Kidney (tissue), 14 donors: ENCODE data around the gene RIOX2. TPM values are rescaled to one million over a fixed set of nuclear protein-coding genes. Genes with fewer than 3 reads are reported as not detected.

Experiments
- DNase-seq, 5 donors: peaks; one replicate each; pipeline ENCODE4 v3.0.0-alpha.2; 2013 to 2020
- FAIRE-seq: peaks from 2 replicates; lab custom pipeline; 2012; peaks lifted over from hg19 to GRCh38; lab: Jason Lieb, UNC
- H3K27ac ChIP-seq, 2 donors: one replicate each; pipeline ENCODE4 v1.7.0; 2013; ENCODE audit warnings: low read depth in 2 of 2, low read length in 2 of 2, inconsistent platforms in 1 of 2
- H3K27me3 ChIP-seq: one replicate; pipeline ENCODE4 v1.7.1; 2013; ENCODE audit warnings: low read length, inconsistent platforms; ENCODE audit not compliant: control insufficient read depth, insufficient read depth
- H3K36me3 ChIP-seq, 3 donors: one replicate each; pipeline versions ENCODE4 v1.7.0 to v1.7.1; 2013; ENCODE audit warnings: low read length in 3 of 3, control low read depth in 1 of 3, inconsistent platforms in 1 of 3; ENCODE audit not compliant: insufficient read depth in 3 of 3, control insufficient read depth in 2 of 3
- H3K4me1 ChIP-seq, 3 donors: one replicate each; pipeline versions ENCODE4 v1.7.0 to v1.7.1; 2013; ENCODE audit warnings: low read length in 3 of 3, inconsistent platforms in 1 of 3, low read depth in 1 of 3; ENCODE audit not compliant: control insufficient read depth in 2 of 3, insufficient read depth in 2 of 3
- H3K4me3 ChIP-seq, 3 donors: one replicate each; pipeline versions ENCODE4 v1.7.0 to v1.8.1; 2013; ENCODE audit warnings: low read length in 3 of 3, control low read depth in 1 of 3, inconsistent platforms in 1 of 3
- H3K9ac ChIP-seq, 3 donors: one replicate each; pipeline versions ENCODE4 v1.7.0 to v1.7.1; 2013; ENCODE audit warnings: low read length in 3 of 3, control low read depth in 1 of 3, inconsistent platforms in 1 of 3
- H3K9me3 ChIP-seq, 3 donors: one replicate each; pipeline versions ENCODE4 v1.7.0 to v1.7.1; 2013; ENCODE audit warnings: low read length in 3 of 3, control low read depth in 1 of 3, inconsistent platforms in 1 of 3; ENCODE audit not compliant: control insufficient read depth in 2 of 3, insufficient read depth in 1 of 3
- CTCF ChIP-seq: IDR thresholded peaks from 3 replicates; pipeline ENCODE4 v1.5.1; 2012; ENCODE audit warnings: mild to moderate bottlenecking, moderate library complexity, borderline replicate concordance; ENCODE audit not compliant: insufficient read depth; ENCODE audit errors: extremely low read depth
- intact Hi-C: fragments of 100-400 bp; cut with DNase I; formaldehyde crosslinking; loops from one replicate; pipeline ENCODE4 v1.11.1; 2022
- polyA plus RNA-seq: library from polyadenylated mRNA; stranded (reverse); fragments of 350-450 nt; fragmentation: Illumina TruSeq; extraction: RNeasy Lipid Tissue Mini Kit (QIAGEN cat#74804); gene quantifications from one replicate; pipeline ENCODE4 v1.2.3, GENCODE V29; 2014; ENCODE audit warnings: low read depth, low replicate concordance; ENCODE audit not compliant: insufficient read depth
- total RNA-seq: library from RNA; stranded (reverse); fragmentation: NEBNext Ultra II Directional; extraction: Animal tissue kit (Norgen Biotek cat#: 25700); gene quantifications from one replicate; pipeline ENCODE4 v1.2.1, GENCODE V29; 2021
- donor health status: control.
- donor health status: control.
- donor health status: control.
- donor health status: control.
- donor health status: control.
- donor health status: DM: yes; HTN: yes; CAD: no.
- donor health status: Normal renal cell carcinoma (clear cell type).

The RIOX2 gene
- total and polyA plus RNA-seq, 2 donors from 2014 or later: 19.8 to 26.7 TPM

- Histone ChIP-seq H3K9me3 (no peaks in the 10 kb centered on the region), H3K27me3 (no peaks in the 10 kb centered on the region), H3K9ac (no peak overlapping the region), H3K36me3 (no peaks in the 10 kb centered on the region), H3K4me3 (no peak overlapping the region), H3K27ac (peak overlapping the region in 1 of 2 donors; percentile 44), H3K4me1 (no peaks in the 10 kb centered on the region)
- intact Hi-C loops: no loop called here
- DNase-seq (no peak), FAIRE-seq (no peak)
- TF ChIP-seq CTCF: no peak
Observed at GRCh38 chr3:97901313-97902248, 70.7 kb downstream of the RIOX2 start.

GRCh38 chr3:97899331-97899730 lies 72.9 kb downstream of the RIOX2 start:
- Histone ChIP-seq H3K9ac (no peak overlapping the region), H3K27me3 (no peaks in the 10 kb centered on the region), H3K4me1 (no peaks in the 10 kb centered on the region), H3K36me3 (no peaks in the 10 kb centered on the region), H3K4me3 (no peak overlapping the region), H3K9me3 (no peaks in the 10 kb centered on the region), H3K27ac (no peak overlapping the region)
- no peak for TF ChIP-seq CTCF
- intact Hi-C loops: no loop called here
- DNase-seq: no peak
- FAIRE-seq: no peak

- no peak for FAIRE-seq
Observed at GRCh38 chr3:97896547-97896946, 75.7 kb downstream of the RIOX2 start.

More at GRCh38 chr3:97896547-97896946, 75.7 kb downstream of the RIOX2 start:
- H3K4me1 ChIP-seq: no peaks in the 10 kb centered on the region
- intact Hi-C loops: no loop called here
- TF ChIP-seq CTCF: no peak
- DNase-seq: no peak
- H3K27me3 ChIP-seq: no peaks in the 10 kb centered on the region
- H3K36me3 ChIP-seq: no peaks in the 10 kb centered on the region
- no peak overlapping the region for H3K4me3 ChIP-seq
- no peak overlapping the region for H3K27ac ChIP-seq
- no peaks in the 10 kb centered on the region for H3K9me3 ChIP-seq
- no peak overlapping the region for H3K9ac ChIP-seq
